Measurements from ENCODE around the gene TP53AIP1. TPM values are rescaled to one million over a fixed set of nuclear protein-coding genes. Genes with fewer than 3 reads are reported as not detected.

TP53AIP1 gene
- total RNA-seq, 1 donor, result not detected

DNA sequence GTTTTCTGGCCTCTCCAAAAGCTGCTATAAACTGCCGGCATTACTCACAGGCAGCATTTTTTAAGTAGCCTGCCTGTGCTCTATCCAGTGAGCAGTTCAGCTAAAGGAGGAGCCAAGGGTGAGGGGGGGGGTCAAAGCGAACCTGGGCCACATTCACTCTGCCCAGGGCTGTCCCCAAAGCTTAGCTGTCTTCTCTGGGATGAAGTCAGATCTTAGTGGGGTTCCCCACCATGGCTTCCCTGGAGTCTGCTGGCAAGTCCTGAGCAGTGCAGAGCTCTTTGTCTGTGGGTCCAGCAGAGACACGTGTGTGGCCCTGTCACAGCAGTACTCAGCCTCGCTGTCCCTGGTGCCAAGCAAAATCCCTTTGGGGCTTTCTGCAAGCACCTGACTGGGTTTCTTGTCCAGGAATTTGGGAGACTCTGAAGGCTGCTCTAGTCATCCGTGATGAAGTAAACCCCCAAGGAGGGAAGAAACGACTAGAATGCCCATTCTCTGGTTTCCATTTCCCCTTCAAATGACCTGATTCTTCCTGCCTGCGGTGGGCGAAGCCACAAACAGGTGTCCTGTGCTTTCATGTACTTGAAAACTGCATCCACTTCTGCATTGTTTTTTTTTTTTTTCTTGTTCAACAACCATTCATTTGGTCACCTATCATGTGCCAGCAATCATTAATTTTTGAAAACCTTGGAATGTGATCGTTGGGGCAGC, 48.9 kb downstream of the TP53AIP1 start:
- no peak for DNase-seq (ENCODE audit: low read depth)
- TF ChIP-seq, protein P1, sequence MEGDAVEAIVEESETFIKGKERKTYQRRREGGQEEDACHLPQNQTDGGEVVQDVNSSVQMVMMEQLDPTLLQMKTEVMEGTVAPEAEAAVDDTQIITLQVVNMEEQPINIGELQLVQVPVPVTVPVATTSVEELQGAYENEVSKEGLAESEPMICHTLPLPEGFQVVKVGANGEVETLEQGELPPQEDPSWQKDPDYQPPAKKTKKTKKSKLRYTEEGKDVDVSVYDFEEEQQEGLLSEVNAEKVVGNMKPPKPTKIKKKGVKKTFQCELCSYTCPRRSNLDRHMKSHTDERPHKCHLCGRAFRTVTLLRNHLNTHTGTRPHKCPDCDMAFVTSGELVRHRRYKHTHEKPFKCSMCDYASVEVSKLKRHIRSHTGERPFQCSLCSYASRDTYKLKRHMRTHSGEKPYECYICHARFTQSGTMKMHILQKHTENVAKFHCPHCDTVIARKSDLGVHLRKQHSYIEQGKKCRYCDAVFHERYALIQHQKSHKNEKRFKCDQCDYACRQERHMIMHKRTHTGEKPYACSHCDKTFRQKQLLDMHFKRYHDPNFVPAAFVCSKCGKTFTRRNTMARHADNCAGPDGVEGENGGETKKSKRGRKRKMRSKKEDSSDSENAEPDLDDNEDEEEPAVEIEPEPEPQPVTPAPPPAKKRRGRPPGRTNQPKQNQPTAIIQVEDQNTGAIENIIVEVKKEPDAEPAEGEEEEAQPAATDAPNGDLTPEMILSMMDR (IDR thresholded peaks at IDR 0.05; ENCODE audit: insufficient read depth, low read depth, low read length), result no peak
- H3K4me3 ChIP-seq (ENCODE audit: low read depth, low read length), result no peak overlapping the region

DNA sequence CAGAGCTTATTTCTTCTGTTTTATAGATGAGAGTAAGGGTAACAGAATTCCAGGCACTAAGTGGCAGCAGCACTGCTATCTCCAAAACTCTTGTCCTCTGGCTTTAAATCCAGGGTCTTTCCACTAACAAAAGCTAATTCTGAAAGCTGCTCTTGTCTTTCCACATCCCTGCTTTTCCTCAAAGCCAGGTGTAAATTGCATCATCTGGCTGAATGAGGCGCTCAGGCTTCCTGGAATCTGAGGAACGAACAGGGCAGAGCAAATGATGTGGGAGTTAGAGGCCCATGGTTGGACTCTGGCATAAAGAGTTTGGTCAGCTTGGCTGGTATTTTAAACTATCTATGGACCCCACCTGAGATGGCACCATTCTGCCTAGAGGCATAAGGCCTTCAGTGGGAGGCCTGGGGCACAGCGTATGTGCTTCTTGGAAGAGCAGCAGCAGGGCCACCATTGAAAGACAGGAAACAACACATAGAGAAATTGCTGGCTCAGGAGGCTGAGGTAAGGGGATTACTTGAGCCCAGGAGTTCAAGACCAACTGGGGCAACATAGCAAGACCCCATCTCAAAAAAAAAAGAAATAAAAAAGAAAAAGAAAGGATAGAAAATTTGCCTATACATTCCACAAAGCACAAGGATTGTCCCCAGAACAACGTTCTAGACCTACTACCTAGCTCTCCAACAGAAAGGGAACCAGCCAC, 49.7 kb downstream of the TP53AIP1 start:
- TF ChIP-seq, protein P1 (IDR thresholded peaks at IDR 0.05; ENCODE audit: insufficient read depth, low read depth, low read length), result no peak
- no peak overlapping the region for H3K4me3 ChIP-seq (ENCODE audit: low read depth, low read length)
- peak; percentile 16 for DNase-seq (ENCODE audit: low read depth)

DNA sequence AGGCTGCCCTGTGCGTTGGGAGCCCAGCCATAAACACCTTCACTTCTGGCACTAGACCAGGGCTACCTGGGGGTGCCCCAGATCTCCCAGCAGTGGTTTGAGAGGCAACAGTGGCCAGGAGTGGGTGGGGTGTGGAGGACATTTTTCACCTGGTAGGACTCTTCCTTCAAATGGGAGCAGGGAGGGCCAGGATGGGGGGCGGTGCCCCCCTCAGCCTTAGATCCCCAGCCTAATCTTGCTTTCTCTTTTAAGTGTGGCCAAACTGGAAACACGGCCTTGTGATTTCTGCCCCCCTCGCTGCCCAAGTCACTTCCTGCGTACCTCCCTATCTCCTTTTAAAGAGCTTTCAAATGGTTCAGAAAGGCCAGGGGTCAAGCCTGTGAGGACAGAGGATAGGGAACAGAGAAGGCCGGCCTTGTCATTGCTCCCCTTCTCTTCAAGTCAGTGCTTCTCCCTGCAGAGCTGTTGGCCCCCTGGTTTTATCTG, 50.7 kb downstream of the TP53AIP1 start:
- peak overlapping the region; percentile 6 for H3K4me3 ChIP-seq (ENCODE audit: low read depth, low read length)
- TF ChIP-seq, protein P1 (IDR thresholded peaks at IDR 0.05; ENCODE audit: insufficient read depth, low read depth, low read length), result no peak
- DNase-seq (ENCODE audit: low read depth), result peak; percentile 30

DNA sequence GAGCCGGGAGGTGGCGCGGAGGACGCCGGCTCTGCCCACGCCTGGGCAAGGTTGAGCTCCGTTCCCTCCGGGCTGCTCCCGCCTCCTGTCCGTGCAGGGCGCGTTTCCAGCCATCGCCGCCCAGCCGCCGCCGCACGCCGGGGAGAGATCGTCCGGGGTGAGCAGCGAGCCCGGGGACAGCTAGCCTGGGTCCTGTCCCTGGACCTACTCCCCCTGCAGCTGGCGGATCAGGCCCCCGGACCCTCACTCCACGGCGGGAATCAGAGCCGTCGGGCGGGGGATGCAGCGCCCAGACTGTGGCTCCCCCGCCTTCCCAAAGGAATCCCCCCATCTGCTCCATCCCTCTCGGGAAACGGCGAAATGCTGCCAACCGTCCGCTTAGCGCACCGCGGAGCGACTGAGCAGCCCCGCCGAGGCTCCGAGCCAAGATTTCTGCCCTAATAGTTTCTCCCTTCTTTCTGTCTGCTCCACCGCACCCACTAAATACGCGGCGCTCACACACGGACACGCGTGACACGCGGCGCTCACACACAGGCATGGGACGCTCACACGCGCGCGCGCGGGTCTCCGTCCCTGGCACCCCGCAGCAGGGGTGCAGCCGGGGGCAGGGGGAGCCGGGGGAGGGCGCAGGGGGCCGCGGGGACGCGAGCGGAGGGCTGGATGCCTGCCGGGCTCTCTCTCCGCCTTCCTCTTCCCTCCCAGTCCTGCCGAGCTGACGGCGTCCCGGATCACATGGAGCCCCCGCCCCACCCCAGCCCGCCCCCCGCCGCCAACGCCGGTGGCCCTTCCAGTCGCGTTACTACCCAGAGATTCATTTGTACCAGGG, 51.9 kb downstream of the TP53AIP1 start, which contains the start of gene KCNJ5:
TSS of gene KCNJ5 (plus strand) at position 814 of the 826 bp plus-strand sequence. CDS start 19,918 bp downstream, outside the sequence.
- peak within 1 kb of the TSS; percentile 62 for H3K4me3 ChIP-seq (ENCODE audit: low read depth, low read length)
- peak; percentile 17 for DNase-seq (ENCODE audit: low read depth)

DNA sequence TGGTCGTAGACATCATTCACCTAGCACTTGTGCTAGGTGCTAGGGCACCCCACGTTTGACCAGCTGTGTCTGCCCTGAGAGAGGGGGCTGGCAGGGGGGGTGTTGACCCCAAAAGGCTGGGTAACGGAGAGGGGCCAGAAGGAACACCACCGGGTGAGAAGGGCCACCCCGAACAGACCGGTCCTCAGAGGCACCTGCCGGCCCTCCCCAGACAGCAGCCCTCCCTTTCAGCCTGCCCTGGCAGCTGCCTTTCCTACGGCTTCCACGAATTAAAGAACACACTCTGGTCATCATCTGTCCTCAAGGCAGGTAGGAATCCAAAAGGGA, 52.5 kb downstream of the TP53AIP1 start:
- no peak for DNase-seq (ENCODE audit: low read depth)
- H3K4me3 ChIP-seq (ENCODE audit: low read depth, low read length), result peak overlapping the region; percentile 62
- TF ChIP-seq, protein P1 (IDR thresholded peaks at IDR 0.05; ENCODE audit: insufficient read depth, low read depth, low read length), result no peak

More for the DNA sequence above, 51.9 kb downstream of the TP53AIP1 start, which contains the start of gene KCNJ5:
- TF ChIP-seq, protein P1 (IDR thresholded peaks at IDR 0.05; ENCODE audit: insufficient read depth, low read depth, low read length), result no peak

DNA sequence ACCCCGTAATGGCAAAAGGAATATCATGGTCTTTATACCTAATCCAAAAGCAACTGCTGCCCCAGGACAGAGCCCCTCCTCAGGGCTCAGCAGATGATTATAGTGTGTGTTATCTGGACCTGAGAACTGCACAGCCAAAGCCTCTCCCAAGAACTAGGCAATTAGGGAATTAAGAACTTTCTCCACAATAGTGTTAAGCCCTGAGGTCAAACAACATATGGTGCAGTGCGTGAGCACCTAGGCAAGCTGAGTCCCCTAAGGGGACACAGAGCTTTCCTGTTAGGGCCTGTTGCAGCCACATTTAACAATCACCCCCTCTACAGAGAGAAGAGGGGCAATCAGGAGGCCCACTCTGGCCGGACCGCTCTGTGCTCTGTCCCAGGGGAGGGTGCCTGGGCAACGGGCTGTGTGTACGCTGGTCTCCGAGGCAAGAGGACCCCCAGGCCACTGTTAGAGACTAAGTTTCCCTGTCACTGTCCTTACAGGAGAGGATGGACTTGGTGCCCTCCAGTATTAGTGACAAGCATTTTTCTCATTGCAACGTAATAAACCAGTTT, 52.9 kb downstream of the TP53AIP1 start:
- TF ChIP-seq, protein P1 (IDR thresholded peaks at IDR 0.05; ENCODE audit: insufficient read depth, low read depth, low read length), result no peak
- no peak overlapping the region for H3K4me3 ChIP-seq (ENCODE audit: low read depth, low read length)
- no peak for DNase-seq (ENCODE audit: low read depth)

Measured in fibroblast of villous mesenchyme (primary cell).